HG02678 (cell line): ENCODE measurements around the gene TNFRSF8.
"Not testable (repeated sequence)": the region's sequence is repeated elsewhere in the genome, so short reads cannot be mapped to it uniquely, and the experiment has no call there.

Experiments used
- ATAC-seq: cut with Tn5 transposase; IDR thresholded peaks from one replicate; pipeline ENCODE4 v1.9.1; 2021; ENCODE audit warnings: mild to moderate bottlenecking, moderate library complexity; ENCODE audit not compliant: unreplicated experiment

The TNFRSF8 gene

DNA sequence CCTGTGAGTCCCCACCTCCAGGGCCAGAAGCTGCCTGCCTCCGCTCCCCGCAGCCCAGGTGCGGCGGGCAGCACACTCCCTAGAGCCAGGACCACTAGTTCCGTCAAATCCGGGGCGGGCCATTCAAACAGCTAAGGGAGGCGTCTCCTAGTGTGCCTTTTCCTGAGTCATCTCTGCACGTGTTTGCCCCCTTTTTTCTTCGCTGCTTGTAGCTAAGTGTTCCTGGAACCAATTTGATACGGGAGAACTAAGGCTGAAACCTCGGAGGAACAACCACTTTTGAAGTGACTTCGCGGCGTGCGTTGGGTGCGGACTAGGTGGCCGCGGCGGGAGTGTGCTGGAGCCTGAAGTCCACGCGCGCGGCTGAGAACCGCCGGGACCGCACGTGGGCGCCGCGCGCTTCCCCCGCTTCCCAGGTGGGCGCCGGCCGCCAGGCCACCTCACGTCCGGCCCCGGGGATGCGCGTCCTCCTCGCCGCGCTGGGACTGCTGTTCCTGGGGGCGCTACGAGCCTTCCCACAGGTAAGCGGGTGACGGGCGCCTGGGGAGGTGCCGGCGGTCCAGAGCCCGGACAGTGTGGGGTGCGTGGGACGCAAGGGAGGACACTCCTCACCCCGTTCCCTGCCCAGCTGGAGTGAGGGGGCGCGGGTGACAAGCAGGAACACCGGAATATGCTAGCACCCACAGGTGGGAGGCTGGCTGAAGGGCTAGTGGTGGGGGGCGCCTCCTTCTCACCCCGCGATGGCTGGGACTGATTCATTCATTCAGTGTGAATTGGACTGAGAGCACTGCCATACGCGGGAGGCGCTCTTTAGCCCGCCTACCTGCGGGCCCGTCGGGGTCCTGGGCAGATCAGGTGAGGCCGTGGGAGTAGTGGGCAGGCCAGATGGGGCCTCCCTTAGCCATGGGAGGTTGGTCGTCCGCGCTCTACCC lies at the start of gene TNFRSF8:
Gene TNFRSF8 (plus strand): TSS at position 163 of the 932 bp plus-strand sequence. CDS start 296 bp downstream, at position 459.
- no peak for ATAC-seq

GRCh38 chr1:12014141-12014991 lies 48.7 kb upstream of the TNFRSF8 start:
- no peak for ATAC-seq

- ATAC-seq: no peak
Measured at GRCh38 chr1:12015001-12015491, 48.1 kb upstream of the TNFRSF8 start.

DNA sequence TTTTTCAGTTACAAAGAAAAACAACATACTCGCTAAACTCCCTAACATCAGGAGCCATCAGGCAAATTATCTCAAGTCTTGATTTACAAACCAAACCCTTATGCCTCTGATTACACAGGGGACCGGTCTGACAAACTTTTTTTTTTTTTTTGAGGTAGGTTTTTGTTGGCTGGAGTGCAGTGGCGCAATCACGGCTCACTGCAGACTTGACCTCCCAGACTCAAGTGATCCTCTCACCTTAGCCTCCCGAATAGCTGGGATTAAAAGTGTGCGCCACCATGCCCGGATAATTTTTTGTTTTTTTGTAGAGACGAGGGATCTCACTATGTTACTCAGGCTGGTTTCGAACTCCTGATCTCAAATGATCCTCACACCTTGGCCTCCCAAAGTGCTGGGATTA lies 47.6 kb upstream of the TNFRSF8 start:
- ATAC-seq: no peak

DNA sequence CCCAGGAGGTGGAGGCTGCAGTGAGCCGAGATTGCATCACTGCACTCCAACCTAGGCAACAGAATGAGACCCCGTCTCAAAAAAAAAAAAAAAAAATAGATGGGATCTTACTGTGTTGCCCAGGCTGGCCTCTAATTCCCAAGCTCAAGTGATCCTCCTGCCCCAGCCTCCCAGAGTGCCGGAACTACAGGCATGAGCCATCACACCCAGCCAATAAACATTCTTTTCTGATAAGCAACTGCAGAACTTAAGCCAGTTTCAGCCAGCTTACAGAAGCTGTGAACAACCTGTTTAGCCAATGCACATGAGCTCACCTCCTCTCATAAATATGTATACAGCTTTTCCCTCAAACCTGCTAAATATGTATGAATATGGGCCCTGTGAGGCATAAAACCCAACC lies 46.9 kb upstream of the TNFRSF8 start:
- ATAC-seq: no peak

- ATAC-seq: no peak
Measured at GRCh38 chr1:12019858-12020509, 43.1 kb upstream of the TNFRSF8 start.

DNA sequence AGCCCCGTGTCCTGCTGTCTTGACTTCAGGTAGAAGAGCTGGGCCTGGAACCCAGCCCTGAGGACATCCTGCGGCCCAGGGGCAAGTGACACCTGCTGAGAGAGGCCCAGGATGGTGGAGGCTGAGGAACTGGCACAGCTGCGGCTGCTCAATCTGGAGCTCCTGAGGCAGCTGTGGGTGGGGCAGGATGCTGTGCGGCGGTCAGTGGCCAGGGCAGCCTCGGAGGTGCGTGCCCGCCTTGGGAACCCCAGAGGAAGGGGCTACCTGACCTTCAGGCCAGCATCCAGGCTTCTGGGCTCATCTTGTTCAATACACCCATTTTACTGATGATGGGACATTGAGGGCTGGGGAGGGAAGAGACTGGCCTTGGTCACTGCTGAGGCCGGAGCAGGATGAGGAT lies 41.5 kb upstream of the TNFRSF8 start:
- no peak for ATAC-seq

GRCh38 chr1:12022036-12022435 lies 41.1 kb upstream of the TNFRSF8 start:
- ATAC-seq: no peak

DNA sequence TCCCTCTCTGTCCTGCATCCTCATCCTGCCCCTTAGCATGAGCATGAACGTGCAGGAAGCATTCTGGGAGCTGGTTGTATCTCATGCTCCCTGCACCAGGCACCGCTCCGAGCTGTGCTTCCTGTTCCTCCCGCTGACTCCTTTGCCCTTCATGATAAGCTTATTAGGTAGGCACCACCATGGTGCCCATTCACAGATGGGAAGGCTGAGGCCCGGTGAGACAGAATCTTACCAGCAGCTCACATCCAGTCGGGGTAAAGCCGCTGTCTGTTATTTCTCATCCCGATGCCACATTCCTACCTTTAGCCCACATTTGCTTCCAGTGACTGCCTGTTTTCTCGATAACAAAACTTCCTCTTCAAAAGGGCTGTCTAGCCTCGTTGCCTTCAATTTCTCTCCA lies 36.5 kb upstream of the TNFRSF8 start:
- no peak for ATAC-seq

GRCh38 chr1:12028248-12028647 lies 34.9 kb upstream of the TNFRSF8 start:
- no peak for ATAC-seq

DNA sequence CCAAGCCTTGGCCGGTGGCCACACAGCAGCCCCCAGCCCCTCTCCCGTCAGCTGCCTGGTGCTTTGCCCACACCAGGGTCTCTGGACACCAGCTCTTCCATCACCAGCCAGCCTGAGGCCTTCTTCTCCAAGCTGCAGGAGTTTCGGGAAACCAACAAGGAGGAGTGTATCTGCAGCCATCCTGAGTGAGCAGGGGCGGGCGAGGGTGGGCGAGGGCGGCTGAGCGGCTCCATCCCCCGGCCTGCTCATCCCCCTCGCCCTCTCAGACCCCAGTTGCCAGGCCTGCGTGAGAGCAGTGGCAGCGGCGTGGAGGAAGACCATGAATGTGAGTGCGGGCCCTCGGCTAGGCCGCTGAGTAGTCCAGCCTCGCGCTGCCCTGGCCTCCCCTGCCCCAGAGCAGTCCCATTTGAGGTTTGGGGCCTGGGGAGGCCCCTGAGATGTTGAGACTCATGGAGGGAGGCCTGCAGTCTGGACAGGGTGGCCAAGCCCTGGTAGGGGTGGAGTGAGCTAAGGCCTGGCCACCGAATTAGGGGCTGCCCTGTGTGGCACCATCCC lies 34.1 kb upstream of the TNFRSF8 start:
- no peak for ATAC-seq

- no peak for ATAC-seq
Measured at GRCh38 chr1:12029720-12030339, 33.3 kb upstream of the TNFRSF8 start.

GRCh38 chr1:12031039-12031980 lies 31.8 kb upstream of the TNFRSF8 start:
- no peak for ATAC-seq

DNA sequence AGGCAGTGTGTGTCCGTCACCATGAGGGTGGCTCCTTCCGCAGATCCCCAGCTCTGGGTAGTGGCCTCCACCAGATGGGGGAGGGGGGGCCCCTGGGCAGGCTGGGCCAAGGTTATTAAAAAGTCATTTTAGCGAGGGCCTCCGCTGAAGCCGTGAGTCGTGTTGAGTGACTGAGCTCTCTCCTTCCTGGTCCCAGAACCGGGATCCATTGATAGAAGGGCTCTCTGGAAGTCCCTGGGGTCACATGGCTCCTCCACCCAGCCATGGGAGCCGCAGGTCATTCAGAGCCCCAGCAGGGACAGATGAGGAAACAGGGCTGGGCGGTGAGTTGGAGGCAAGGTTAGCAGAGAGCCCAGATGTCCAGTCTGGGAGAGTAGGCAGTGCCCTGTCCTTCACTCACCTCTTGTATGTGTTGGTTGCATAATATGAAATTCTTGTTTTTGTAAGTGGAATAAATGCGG lies 30.9 kb upstream of the TNFRSF8 start:
- ATAC-seq: no peak

- ATAC-seq: not testable (repeated sequence)
Measured at GRCh38 chr1:12033441-12033840, 29.7 kb upstream of the TNFRSF8 start.

DNA sequence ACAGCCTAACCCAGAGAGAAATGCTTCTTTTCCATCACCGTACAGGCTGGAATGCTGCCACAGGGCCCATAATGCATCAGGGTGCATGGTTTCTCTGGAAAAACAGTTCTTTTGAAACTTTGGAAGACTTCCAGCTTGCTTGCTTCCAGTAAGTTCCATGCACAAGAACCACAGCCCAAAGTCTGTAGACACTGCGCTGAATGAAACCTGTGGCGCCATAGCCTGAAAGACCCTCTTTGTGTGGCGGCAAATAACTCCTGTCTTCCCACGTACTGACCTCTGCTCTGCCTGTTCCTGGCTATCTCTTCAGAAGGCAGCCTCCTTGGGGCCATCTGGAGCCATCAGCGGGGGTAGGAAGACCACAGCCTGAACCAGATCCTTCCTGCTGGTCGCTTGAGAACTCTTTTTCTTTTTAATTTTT lies 28.7 kb upstream of the TNFRSF8 start:
- no peak for ATAC-seq

- no peak for ATAC-seq
Measured at GRCh38 chr1:12035312-12035711, 27.8 kb upstream of the TNFRSF8 start.

DNA sequence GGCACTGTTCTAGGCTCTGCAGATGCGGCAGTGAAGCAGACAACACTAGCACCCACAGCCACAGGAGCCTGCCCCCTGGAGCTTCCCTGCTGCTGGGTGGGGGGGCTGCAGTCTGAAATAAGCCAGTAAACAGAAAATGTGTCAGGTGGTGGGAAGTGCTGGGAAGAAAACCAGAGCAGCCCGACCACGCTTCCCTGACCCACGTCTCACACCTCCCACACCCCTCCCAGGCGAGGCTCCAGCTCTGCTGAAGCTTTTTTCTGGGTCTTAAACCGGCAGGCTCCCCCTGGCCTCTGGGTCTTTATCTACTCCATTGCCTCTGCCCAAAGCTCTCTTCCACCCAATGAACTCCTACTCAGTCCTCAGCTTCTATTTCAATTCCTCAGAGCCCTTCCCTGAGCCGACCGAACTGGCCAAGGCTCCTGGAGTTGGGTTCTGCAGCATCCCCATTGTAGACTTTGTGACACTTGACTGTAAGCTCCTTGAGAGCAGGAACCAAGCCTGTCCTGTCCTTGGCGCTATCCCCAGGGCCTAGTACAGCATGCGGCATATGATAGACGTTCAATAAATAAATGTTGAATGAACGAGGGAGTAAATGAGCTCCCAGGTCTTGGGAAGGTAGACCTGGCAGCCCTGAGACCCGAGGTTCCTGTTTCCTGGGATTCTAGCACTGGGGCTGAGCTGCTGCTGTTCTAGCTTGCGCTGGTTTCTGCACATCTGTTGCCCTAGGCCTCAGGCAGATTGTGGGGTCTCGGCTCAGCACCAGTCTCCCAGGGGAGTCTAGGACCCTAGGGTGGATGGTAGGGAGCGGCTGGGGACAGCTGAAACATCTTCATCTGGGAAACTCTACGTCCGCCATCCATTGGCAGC lies 25.4 kb upstream of the TNFRSF8 start:
- no peak for ATAC-seq
